HG03571 (cell line): ENCODE measurements around the gene BCAM.
"Not testable (repeated sequence)": the region's sequence is repeated elsewhere in the genome, so short reads cannot be mapped to it uniquely, and the experiment has no call there.

Source experiments
- ATAC-seq: cut with Tn5 transposase; IDR thresholded peaks from one replicate; pipeline ENCODE4 v1.9.1; 2021; ENCODE audit not compliant: unreplicated experiment

BCAM gene

DNA sequence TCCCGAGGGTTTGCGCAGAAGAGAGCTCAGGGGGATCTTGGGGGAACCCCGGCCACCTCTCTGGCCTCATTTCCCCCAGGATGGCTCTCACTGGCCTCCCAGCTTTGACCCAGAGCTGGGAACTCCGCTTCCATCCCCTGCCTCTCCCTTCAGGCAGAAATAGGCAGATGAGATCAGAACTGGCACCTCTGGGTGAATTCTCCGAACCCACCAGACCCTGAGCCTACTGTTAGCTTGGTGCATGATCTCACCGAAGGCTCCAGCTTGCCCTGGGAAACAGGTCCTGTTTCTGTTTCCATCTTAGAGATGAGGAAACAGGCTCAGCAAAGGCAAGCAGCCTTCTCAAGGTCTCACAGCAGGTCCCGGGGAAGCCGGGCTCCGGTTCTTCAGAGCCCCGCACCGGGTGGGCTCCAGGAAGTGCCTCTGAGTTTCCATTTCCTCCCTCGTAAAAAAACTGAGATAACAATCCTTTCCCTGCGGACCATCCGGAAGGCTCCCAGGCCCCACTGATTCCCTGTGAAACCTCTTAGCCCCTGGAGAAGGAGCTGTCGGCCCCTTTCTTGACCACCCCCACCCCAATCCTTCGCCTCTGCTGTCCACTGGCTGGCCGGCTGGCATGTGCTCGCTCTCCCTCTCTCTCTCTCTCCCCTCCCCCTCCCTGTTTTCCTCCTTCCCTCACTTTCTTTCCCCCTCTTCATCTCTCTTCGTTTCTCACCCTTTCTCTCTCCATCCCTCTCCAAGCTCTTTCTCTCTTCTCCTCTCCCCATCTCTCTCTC is 39.3 kb downstream of the BCAM start:
- no peak for ATAC-seq

- ATAC-seq, result no peak
These were observed 40.0 kb downstream of the BCAM start for GRCh38 chr19:44848812-44849447.

- ATAC-seq, result no peak
These were observed 41.8 kb downstream of the BCAM start for GRCh38 chr19:44850641-44851109.

DNA sequence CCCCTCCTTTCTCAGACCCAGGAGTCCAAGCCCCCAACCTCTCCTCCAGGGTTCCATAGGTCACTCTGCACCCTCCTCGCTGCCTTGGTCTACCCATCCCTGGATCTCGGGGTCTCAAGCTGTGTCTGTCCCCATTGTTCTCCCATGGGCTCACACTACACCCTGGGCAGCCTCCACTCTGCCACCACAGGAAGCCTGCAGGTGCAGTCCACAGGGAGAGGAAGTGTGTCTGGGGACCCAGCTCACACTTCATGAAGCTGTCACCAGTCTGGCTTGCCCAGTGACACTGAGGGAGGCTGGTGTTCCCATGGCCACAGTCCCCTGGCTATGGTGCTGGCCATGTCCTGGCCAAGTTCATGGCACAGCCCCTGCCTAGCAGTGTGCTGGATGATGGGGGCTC is 42.5 kb downstream of the BCAM start:
- ATAC-seq, result no peak

- no peak for ATAC-seq
These were observed 46.7 kb downstream of the BCAM start for GRCh38 chr19:44855606-44856005.

- no peak for ATAC-seq
These were observed 47.6 kb downstream of the BCAM start for GRCh38 chr19:44856421-44857083.

GRCh38 chr19:44857837-44858236 is 48.9 kb downstream of the BCAM start:
- no peak for ATAC-seq

GRCh38 chr19:44861576-44861975 is 52.7 kb downstream of the BCAM start:
- ATAC-seq, result not testable (repeated sequence)

- ATAC-seq, result no peak
These were observed 55.1 kb downstream of the BCAM start for GRCh38 chr19:44863990-44864389.

GRCh38 chr19:44865196-44865767 is 56.4 kb downstream of the BCAM start:
- ATAC-seq, result no peak

DNA sequence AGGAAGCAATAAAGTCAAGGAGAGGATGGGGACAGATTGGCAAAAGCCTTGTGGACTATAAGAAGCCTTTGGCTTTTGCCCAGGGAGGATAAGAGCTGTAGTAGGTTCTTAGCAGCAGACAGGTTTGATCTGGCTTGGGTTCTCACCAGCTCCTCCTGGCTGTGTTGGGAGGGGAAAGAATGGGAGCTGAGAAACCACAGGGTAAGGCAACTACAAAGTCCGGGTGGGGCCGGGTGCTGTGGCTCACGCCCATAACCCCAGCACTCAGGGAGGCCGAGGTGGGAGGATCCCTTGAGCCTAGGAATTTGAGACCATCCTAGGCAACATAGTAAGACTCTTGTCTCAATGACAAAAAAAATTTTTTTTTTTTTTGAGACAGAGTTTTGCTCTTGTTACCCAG is 57.8 kb downstream of the BCAM start:
- ATAC-seq, result no peak

DNA sequence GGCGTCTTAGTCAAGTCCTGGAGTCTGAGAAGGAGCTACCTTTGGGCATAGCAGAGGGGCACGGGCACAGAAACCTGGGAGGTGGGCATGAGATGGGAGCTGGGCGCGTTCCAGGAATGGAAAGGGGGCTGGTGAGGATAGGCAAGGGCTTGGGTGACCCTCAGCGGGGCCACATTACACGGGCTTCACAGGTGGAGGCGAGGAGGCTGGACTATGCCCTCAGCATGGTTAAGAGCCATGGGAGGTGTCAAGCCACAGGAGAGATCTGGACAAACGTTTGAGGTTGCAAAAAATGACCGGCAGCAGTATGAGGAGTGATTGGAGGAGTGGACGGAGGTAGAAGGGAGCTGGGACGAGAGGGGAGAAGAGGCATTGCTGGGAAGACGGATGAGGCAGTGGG is 58.7 kb downstream of the BCAM start:
- ATAC-seq, result no peak

DNA sequence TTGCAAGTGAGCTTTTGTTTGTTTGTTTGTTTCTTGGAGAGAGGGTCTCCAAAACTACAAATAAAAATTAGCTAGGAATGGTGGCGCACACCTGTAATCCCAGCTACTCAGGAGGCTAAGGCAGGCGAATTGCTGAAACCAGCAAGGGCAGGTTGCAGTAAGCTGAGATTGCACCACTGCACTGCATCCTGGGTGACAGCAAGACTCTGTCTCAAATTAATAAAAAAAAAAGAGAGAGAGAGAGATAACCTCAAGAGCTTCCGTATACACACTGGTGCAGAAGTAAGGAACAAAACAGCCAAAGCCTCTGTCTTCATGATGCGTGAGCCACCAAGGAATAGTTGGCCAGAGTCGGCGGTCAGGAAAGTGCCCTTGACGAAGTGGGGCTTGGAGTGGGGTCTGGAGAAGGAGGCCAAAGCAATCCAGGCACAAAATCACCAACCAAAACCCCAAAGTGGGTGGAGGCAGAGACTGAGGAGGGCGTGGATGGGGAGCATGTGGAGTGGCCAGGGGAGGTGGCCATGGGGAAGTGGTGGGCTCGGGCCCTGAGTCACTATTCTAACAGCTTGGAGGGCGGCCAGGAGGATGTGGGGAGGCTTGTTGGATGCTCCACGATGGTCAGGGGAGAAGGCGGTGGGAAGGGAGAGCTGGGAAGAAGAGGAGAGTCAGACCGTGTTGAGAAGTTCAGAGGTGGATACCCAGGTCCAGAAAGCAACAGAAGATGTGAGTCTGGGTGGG is 61.0 kb downstream of the BCAM start:
- no peak for ATAC-seq
